H9 (cell line): ENCODE results near the gene SLC25A29. TPM values are rescaled to one million over a fixed set of nuclear protein-coding genes. Genes with fewer than 3 reads are reported as not detected.

ENCODE experiments used
- DNase-seq: peaks from one replicate; pipeline ENCODE4 v3.0.0-alpha.2; 2017
- H2AFZ ChIP-seq: one replicate; pipeline ENCODE4 v1.6.1; 2013; ENCODE audit warnings: mild to moderate bottlenecking, low read length, control low read depth, moderate library complexity
- H2AK5ac ChIP-seq: 2 replicates; pipeline ENCODE4 v1.6.1; 2013; ENCODE audit warnings: low read length, control low read depth, mixed read lengths; ENCODE audit not compliant: insufficient read length
- H2BK120ac ChIP-seq: one replicate; pipeline ENCODE4 v1.6.1; 2013; ENCODE audit warnings: low read depth, mild to moderate bottlenecking, low read length, control low read depth, inconsistent platforms; ENCODE audit not compliant: poor library complexity, severe bottlenecking
- H2BK12ac ChIP-seq: 2 replicates; pipeline ENCODE4 v1.6.1; 2013; ENCODE audit warnings: low read length, control low read depth, mixed read lengths, low read depth; ENCODE audit not compliant: insufficient read length
- H2BK15ac ChIP-seq: 2 replicates; pipeline ENCODE4 v1.6.1; 2013; ENCODE audit warnings: low read depth, low read length, control low read depth
- H2BK20ac ChIP-seq: one replicate; pipeline ENCODE4 v1.6.1; 2013; ENCODE audit warnings: low read depth, mild to moderate bottlenecking, low read length, control low read depth, inconsistent platforms; ENCODE audit not compliant: poor library complexity, severe bottlenecking
- H2BK5ac ChIP-seq: 2 replicates; pipeline ENCODE4 v1.6.1; 2013; ENCODE audit warnings: low read length, control low read depth, mixed read lengths; ENCODE audit not compliant: insufficient read length
- H3K14ac ChIP-seq: 2 replicates; pipeline ENCODE4 v1.6.1; 2013; ENCODE audit warnings: low read length, control low read depth; ENCODE audit not compliant: insufficient read depth
- H3K18ac ChIP-seq: 2 replicates; pipeline ENCODE4 v1.6.1; 2013; ENCODE audit warnings: low read depth, mild to moderate bottlenecking, mixed read lengths, low read length, control low read depth; ENCODE audit not compliant: insufficient read length
- H3K23ac ChIP-seq: 2 replicates; pipeline ENCODE4 v1.6.1; 2013; ENCODE audit warnings: low read length, control low read depth, mixed read lengths, low read depth; ENCODE audit not compliant: insufficient read length
- H3K23me2 ChIP-seq: 2 replicates; pipeline ENCODE4 v1.6.1; 2013; ENCODE audit warnings: low read depth, mild to moderate bottlenecking, mixed read lengths, low read length, control low read depth; ENCODE audit not compliant: insufficient read length, poor library complexity, severe bottlenecking
- H3K27ac ChIP-seq: 2 replicates; pipeline ENCODE4 v1.5.1; 2013; ENCODE audit warnings: low read length, control low read depth, mixed read lengths, low read depth; ENCODE audit not compliant: insufficient read length
- H3K27me3 ChIP-seq: 2 replicates; pipeline ENCODE4 v1.6.1; 2013; ENCODE audit warnings: low read length, control low read depth, inconsistent platforms; ENCODE audit not compliant: insufficient read depth
- H3K4ac ChIP-seq: 2 replicates; pipeline ENCODE4 v1.6.1; 2013; ENCODE audit warnings: low read depth, mild to moderate bottlenecking, control low read depth, inconsistent platforms, low read length, moderate library complexity
- H3K4me1 ChIP-seq: 2 replicates; pipeline ENCODE4 v1.6.1; 2013; ENCODE audit warnings: low read length, control low read depth, inconsistent platforms; ENCODE audit not compliant: insufficient read depth
- H3K4me2 ChIP-seq: 2 replicates; pipeline ENCODE4 v1.6.1; 2013; ENCODE audit warnings: low read length, control low read depth, mixed read lengths; ENCODE audit not compliant: insufficient read length, insufficient read depth
- H3K56ac ChIP-seq: 2 replicates; pipeline ENCODE4 v1.6.1; 2013; ENCODE audit warnings: low read depth, mild to moderate bottlenecking, mixed read lengths, low read length, control low read depth; ENCODE audit not compliant: insufficient read length
- H3K79me1 ChIP-seq: 2 replicates; pipeline ENCODE4 v1.6.1; 2013; ENCODE audit warnings: low read depth, mild to moderate bottlenecking, moderate library complexity, low read length, control low read depth, inconsistent platforms; ENCODE audit not compliant: insufficient read depth, poor library complexity, severe bottlenecking
- H3K79me2 ChIP-seq: 2 replicates; pipeline ENCODE4 v1.6.1; 2013; ENCODE audit warnings: low read length, control low read depth, inconsistent platforms; ENCODE audit not compliant: insufficient read depth
- H3K9ac ChIP-seq: 2 replicates; pipeline ENCODE4 v1.6.1; 2013; ENCODE audit warnings: low read length, control low read depth, mixed read lengths; ENCODE audit not compliant: insufficient read length; ENCODE audit errors: extremely low read depth
- H3K9me3 ChIP-seq: one replicate; pipeline ENCODE4 v1.6.1; 2013; ENCODE audit warnings: low read depth, low read length, inconsistent platforms; ENCODE audit not compliant: control insufficient read depth
- H3T11ph ChIP-seq: one replicate; pipeline ENCODE4 v1.6.1; 2013; ENCODE audit warnings: mild to moderate bottlenecking, low read length, control low read depth, inconsistent platforms
- H4K20me1 ChIP-seq: one replicate; pipeline ENCODE4 v1.6.1; 2013; ENCODE audit not compliant: control insufficient read depth, insufficient read length, insufficient read depth
- H4K5ac ChIP-seq: 2 replicates; pipeline ENCODE4 v1.6.1; 2013; ENCODE audit warnings: low read depth, mild to moderate bottlenecking, mixed read lengths, low read length, control low read depth; ENCODE audit not compliant: insufficient read length
- H4K8ac ChIP-seq: replicated peaks from 2 replicates; pipeline ENCODE4 v1.6.1; 2013; ENCODE audit warnings: low read length, control low read depth, mixed read lengths, low read depth; ENCODE audit not compliant: insufficient read length
- H4K91ac ChIP-seq: 2 replicates; pipeline ENCODE4 v1.6.1; 2013; ENCODE audit warnings: low read depth, mild to moderate bottlenecking, moderate library complexity, mixed read lengths, low read length, control low read depth; ENCODE audit not compliant: insufficient read length
- H3K27ac Mint-ChIP-seq, 3 experiments: 2 replicates in 2 of 3; 3 replicates in 1 of 3; pipeline ENCODE4 v1.8.0; 2020 to 2021; ENCODE audit warnings: mixed read lengths in 3 of 3, mild to moderate bottlenecking in 1 of 3, moderate library complexity in 1 of 3
- H3K27me3 Mint-ChIP-seq: 2 replicates; pipeline ENCODE4 v1.8.0; 2021; ENCODE audit warnings: low read depth, mild to moderate bottlenecking, moderate library complexity, mixed read lengths
- H3K36me3 Mint-ChIP-seq, 3 experiments: 2 replicates in 2 of 3; 3 replicates in 1 of 3; pipeline ENCODE4 v1.8.0; 2020 to 2021; ENCODE audit warnings: low read depth in 3 of 3, mixed read lengths in 3 of 3; ENCODE audit not compliant: insufficient read depth in 1 of 3
- H3K4me1 Mint-ChIP-seq, 2 experiments: 2 replicates each; pipeline ENCODE4 v1.8.0; 2020; ENCODE audit warnings: mixed read lengths in 2 of 2
- H3K4me3 Mint-ChIP-seq, 2 experiments: 2 replicates in 1 of 2; 3 replicates in 1 of 2; pipeline ENCODE4 v1.8.0; 2020 to 2021; ENCODE audit warnings: mild to moderate bottlenecking in 2 of 2, mixed read lengths in 2 of 2, moderate library complexity in 1 of 2
- H3K9me3 Mint-ChIP-seq, 2 experiments: 2 replicates in 1 of 2; 3 replicates in 1 of 2; pipeline ENCODE4 v1.8.0; 2020; ENCODE audit warnings: mild to moderate bottlenecking in 2 of 2, mixed read lengths in 2 of 2, moderate library complexity in 1 of 2
- CTCF ChIP-seq: fragments of 200-600 bp; sonication (generic); conservative IDR thresholded peaks from 3 replicates; pipeline ENCODE4 v1.8.0; 2021; ENCODE audit warnings: antibody characterized with exemption, mild to moderate bottlenecking
- WGBS: extraction: QIAGEN DNeasy Blood & Tissue Kit; methylation state at CpG from one replicate; pipeline ENCODE4 v1.1.7; 2013; ENCODE audit warnings: missing lambda C conversion rate, low lambda C conversion rate, mixed read lengths; ENCODE audit not compliant: insufficient read length; ENCODE audit errors: extremely low coverage; 5-methylcytosine and 5-hydroxymethylcytosine counted together
- total RNA-seq: library from RNA; stranded (reverse); gene quantifications from 2 replicates; pipeline ENCODE4 v1.2.1, GENCODE V29; 2021

Gene SLC25A29
- total RNA-seq, 1 experiment from 2014 or later, result 175 TPM

DNA sequence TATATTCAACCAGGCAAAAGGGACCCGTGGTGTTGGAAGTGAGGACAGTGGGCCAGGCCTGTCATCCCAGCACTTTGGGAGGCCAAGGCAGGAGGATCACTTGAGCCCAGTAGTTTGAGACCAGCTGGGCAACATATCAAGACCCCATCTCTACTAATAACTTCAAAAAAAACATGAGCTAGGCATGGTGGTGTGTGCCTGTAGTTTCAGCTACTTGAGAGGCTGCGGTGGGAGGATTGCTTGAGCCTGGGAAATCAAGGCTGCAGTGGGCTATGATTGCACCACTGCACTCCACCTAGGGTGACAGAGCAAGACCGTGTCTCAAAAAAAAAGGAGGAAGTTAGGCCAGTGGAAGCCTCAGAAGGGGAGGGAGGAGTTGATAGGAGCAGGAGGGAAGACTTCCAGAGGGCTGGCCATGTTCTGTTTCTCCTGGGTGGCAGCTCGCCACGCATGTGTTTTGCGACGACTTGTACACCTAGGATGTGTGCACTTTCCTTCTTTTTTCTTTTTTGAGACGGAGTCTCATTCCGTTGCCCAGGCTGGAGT is 10.1 kb downstream of the SLC25A29 start:
- H3K4me3 Mint-ChIP-seq, result no peak overlapping the region
- no peak overlapping the region for H3K14ac ChIP-seq
- H4K5ac ChIP-seq, result no peak overlapping the region
- no peaks in the 10 kb centered on the region for H3K4me1 Mint-ChIP-seq
- H3K4ac ChIP-seq, result no peak overlapping the region
- H4K8ac ChIP-seq, result no peak overlapping the region
- peaks cover 5% of the 10 kb centered on the region for H3K79me1 ChIP-seq
- no peaks in the 10 kb centered on the region for H3K4me1 ChIP-seq
- H4K91ac ChIP-seq, result no peak overlapping the region
- no peak overlapping the region for H3K56ac ChIP-seq
- H3K9me3 ChIP-seq, result no peaks in the 10 kb centered on the region
- H2AFZ ChIP-seq, result no peak overlapping the region
- no peak overlapping the region for H2BK12ac ChIP-seq
- H3K79me2 ChIP-seq, result no peaks in the 10 kb centered on the region
- no peaks in the 10 kb centered on the region for H3K27me3 ChIP-seq
- no peak overlapping the region for H3K23ac ChIP-seq
- H3K36me3 Mint-ChIP-seq, result peaks cover 26 to 60% (median 60%) of the 10 kb centered on the region in 3 experiments
- H3K27ac Mint-ChIP-seq, result peak overlapping the region in 1 of 3 experiments; percentile 73; a peak in 2 of 7 replicates
- no CpG with 5 or more reads among the region's 9 CpGs for WGBS
- H4K20me1 ChIP-seq, result no peaks in the 10 kb centered on the region
- H3T11ph ChIP-seq, result no peak overlapping the region
- no peak overlapping the region for H2AK5ac ChIP-seq
- no peak overlapping the region for H3K27ac ChIP-seq
- no peak for TF ChIP-seq CTCF
- H3K18ac ChIP-seq, result no peak overlapping the region
- no peak overlapping the region for H3K4me2 ChIP-seq
- no peaks in the 10 kb centered on the region for H3K27me3 Mint-ChIP-seq
- no peak overlapping the region for H2BK15ac ChIP-seq
- H2BK20ac ChIP-seq, result no peak overlapping the region
- no peak for DNase-seq
- no peak overlapping the region for H3K9ac ChIP-seq
- H3K9me3 Mint-ChIP-seq, result no peaks in the 10 kb centered on the region; a peak in 1 of 5 replicates
- no peaks in the 10 kb centered on the region for H3K23me2 ChIP-seq
- H2BK5ac ChIP-seq, result no peak overlapping the region
- no peak overlapping the region for H2BK120ac ChIP-seq
